CD4-positive, alpha-beta T cell treated with Interleukin-6 at 100 ng/mL for 8 hours (primary cell): ENCODE results near the gene ADAP2.
"Not testable (repeated sequence)": the region's sequence is repeated elsewhere in the genome, so short reads cannot be mapped to it uniquely, and the experiment has no call there.

Source experiments
- DNase-seq: peaks from one replicate; pipeline ENCODE4 v3.0.0-alpha.2; 2020; ENCODE audit warnings: mixed read lengths, low spot score

The ADAP2 gene

GRCh38 chr17:30921544-30922196 is at the start of gene ADAP2:
Gene ADAP2, plus strand, starts transcription at chr17:30921945. Its CDS starts 70 bp downstream, at chr17:30922015.
- DNase-seq, result no peak

GRCh38 chr17:30886187-30886586 is 35.6 kb upstream of the ADAP2 start:
- DNase-seq, result no peak

DNA sequence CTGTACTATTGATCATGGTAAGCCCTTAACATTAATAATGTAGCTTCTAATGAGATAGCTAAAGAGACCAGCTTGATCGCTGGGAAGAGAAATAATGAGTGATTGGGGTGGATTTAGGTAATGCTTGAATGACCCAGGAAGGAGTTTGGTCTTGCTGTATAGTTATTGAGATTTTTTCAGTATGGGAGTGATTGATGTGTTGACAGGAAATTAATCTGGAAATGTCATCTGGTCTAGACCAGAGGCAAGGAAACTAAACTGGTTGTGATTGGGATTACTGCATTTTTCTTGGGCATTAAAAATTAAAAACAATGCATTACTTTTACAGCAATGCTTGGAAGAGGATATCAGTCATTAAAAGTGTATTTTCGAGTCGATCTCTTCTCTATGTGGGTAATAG is 27.5 kb upstream of the ADAP2 start:
- DNase-seq, result no peak

GRCh38 chr17:30897311-30897710 is 24.4 kb upstream of the ADAP2 start:
- no peak for DNase-seq

GRCh38 chr17:30905742-30906100 is 16.0 kb upstream of the ADAP2 start:
- no peak for DNase-seq

- peak; percentile 82 for DNase-seq
Measured at GRCh38 chr17:30906101-30906911, 15.4 kb upstream of the ADAP2 start, which contains the start of gene TEFM. Gene TEFM, minus strand, starts transcription at chr17:30906238. Its CDS starts 40 bp downstream, at chr17:30906198.

DNA sequence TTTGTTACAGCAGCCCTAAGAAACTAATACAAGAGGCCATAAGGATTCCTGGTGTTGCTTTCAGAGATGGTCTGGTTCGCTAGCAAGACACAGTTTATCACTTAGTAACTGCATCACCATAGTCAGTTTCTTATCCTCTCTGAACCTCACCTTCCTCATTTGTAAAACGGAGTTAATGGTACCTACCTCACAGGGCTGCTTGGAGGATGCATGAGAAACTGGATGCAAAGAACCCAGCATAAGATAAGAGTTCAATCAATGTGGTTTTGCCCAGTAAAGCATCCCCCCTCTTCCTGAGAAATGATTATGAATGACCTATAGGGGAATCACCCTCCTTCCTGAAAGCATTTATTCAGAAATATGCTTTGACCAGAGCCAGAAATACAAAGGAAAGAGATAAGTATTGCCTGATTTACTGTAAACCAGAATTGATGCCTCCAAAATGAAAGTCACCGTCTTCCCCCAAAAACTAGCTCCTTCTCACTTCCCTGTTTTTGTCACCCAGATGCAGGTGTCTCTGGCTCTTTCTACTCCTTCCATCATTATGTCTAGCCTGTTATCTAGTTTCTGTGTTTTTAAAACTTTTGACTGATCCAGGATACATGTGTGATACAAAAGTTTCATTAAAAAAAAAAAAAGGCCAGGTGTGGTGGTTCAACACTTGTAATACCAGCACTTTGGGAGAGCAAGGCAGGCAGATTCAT is 12.9 kb upstream of the ADAP2 start:
- DNase-seq, result no peak

GRCh38 chr17:30910151-30910550 is 11.6 kb upstream of the ADAP2 start:
- DNase-seq, result not testable (repeated sequence)

DNA sequence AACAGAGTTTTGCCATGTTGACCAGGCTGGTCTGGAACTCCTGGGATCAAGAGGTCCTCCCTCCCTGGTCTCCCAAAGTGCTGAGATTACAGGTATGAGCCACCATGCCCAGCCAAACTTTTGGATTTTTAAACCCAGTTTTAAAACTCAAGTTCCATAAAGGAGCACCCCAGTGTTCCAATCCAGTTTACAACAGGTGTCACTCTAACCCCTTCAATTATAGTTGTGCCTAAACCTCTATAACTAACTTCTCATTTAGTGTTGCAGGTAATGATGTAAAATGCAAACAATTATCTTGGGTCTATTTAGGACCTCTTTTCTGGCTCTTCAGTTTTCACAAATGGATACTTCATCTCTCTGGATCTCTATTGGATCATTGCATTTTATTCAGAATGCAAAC is 7.8 kb upstream of the ADAP2 start:
- no peak for DNase-seq

DNA sequence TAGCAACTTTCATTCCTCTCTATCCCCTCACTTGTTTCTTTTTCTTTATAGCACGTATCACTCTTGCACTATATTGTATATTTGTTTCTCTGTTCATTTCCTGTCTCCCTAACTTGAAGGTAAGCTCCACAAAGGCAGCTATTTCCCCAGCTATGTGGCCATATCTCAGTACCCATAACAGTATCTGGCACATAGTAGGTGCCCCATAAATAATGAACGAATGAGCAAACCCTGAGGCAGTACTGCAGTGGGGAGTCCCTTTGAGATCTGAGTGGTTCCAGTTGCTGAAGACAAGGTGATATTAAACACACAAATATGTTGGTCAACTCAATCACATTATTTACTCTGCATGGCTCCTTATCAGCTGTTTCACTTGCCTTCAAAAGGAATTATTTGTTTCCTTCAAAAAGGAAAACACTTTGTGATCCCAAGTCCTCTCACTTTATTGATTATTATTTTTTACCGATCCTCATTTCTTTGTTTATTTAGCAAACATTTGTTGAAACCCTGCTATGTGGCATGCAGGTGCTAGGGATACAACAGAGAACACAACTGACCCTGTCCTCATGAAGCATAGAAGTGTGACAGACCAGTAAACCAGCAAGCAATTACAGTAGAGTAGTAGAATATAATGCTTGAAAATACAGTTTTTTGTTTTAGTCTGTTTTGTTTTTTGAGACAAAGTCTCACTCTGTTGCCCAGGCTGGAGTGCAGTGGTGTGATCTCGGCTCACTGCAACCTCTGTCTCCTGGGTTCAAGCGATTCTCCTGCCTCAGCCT is 5.7 kb upstream of the ADAP2 start:
- no peak for DNase-seq

DNA sequence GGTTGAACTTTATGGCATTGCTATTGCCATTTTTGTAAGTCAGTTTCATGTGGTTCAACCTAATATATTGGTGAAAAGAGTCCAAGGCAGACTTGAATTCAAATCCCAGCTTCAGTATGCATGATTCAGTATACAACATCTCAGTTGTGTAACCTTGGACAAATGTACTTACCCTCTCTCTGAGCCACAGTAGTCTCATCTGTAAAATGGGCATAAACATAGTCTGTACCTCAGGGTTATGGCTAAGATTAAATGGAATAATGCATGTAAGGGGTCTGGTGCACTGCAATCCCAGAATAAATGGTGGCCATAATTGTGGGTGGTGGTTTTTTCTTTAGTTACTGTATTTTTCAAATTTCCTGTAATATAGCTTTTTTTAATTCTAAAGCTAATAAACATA is 4.7 kb upstream of the ADAP2 start:
- DNase-seq, result no peak

GRCh38 chr17:30920282-30920681 is 1.5 kb upstream of the ADAP2 start:
- no peak for DNase-seq

- no peak for DNase-seq
Measured at GRCh38 chr17:30920683-30921543, 832 bp upstream of the ADAP2 start.

- DNase-seq, result no peak
Measured at GRCh38 chr17:30922235-30923030, 688 bp downstream of the ADAP2 start.

GRCh38 chr17:30924341-30924740 is 2.6 kb downstream of the ADAP2 start:
- DNase-seq, result no peak

GRCh38 chr17:30926516-30926915 is 4.8 kb downstream of the ADAP2 start:
- DNase-seq, result no peak

GRCh38 chr17:30927756-30928155 is 6.0 kb downstream of the ADAP2 start:
- no peak for DNase-seq

DNA sequence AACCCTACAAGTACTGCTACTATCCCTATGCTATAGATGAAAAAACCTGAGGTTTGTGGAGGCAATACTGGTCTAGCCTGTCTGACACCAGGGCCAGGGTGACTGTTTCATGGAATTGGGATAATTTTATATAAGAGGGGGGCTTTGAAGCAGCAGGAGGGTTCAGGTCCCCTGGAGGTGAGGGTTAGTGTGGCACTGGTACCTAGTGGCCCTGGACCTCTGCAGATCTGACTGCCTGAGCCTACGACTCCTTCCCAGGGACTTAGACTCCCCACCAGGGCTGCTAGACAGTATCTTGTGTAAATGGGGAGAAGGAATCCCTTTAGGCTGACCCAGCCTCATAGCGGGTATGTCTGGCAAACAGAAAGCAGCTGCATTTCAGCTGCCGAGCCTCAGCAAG is 6.8 kb downstream of the ADAP2 start:
- no peak for DNase-seq

DNA sequence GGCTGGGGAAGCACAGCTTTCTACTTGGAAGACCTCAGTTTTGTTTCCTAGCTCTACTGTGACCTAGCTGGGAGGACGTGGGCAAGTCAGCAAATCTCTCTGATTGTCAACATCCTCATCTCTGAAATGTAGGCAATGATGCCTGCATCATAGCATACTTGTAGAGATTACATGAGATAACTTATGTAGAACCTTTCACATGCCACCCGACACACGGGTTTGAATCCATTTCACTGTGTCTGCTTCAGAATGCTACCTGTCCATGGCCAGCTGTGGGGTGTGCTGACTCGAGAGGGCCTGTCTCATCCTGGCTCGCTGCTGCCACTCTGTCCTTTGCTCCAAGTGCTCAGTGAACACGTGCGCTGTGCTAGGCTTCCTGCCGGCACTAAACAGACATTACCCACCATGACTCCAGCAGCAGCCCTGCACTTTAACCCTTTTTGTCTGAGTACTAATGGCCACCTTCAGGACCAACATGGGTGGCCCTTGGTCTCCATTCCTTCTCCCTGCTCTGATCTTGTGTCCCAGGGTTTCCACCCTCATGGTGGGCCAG is 7.4 kb downstream of the ADAP2 start:
- no peak for DNase-seq

- not testable (repeated sequence) for DNase-seq
Measured at GRCh38 chr17:30929861-30930260, 8.1 kb downstream of the ADAP2 start.
